ENCODE results near the gene B3GALT5. TPM values are rescaled to one million over a fixed set of nuclear protein-coding genes. Genes with fewer than 3 reads are reported as not detected.

B3GALT5 gene
- polyA plus RNA-seq, 2 of the 4 experiments (the other 2 are of a cell fraction), result 0.39 to 0.52 TPM

- ChIA-PET POLR2A (no interaction called here), CTCF (interaction anchor here (0.5 kb wide), 1 partner anchor 1967 kb away, joined by 3 read pairs; no protein-coding TSS in a partner anchor)
- no peak for DNase-seq (ENCODE audit: low read depth in 1 of 2, low spot score in 1 of 2)
- no peak overlapping the region for H3K4me2 ChIP-seq
- ATAC-seq, result no peak
- no peak for FAIRE-seq
- WGBS (ENCODE audit: missing lambda C conversion rate), result 75% methylated on average over 7 of the region's 7 CpGs
- no peaks in the 10 kb centered on the region for H3K4me1 ChIP-seq
- TF ChIP-seq KDM5A (IDR thresholded peaks at IDR 0.05) (no peak), MYC (IDR thresholded peaks at IDR 0.05; ENCODE audit: borderline replicate concordance, low read length) (no peak), SMC3 (IDR thresholded peaks at IDR 0.05) (no peak), HOXB13 (CRISPR knock-in tag; IDR thresholded peaks at IDR 0.05; ENCODE audit: low read depth) (no peak), GATA3 (IDR thresholded peaks at IDR 0.05; ENCODE audit: borderline replicate concordance) (no peak), RARB (CRISPR knock-in tag; IDR thresholded peaks at IDR 0.05) (no peak), HOXA7 (CRISPR knock-in tag; IDR thresholded peaks at IDR 0.05) (no peak), ELK1 (IDR thresholded peaks at IDR 0.05; ENCODE audit: low read depth, low read length) (no peak), FOXS1 (CRISPR knock-in tag; IDR thresholded peaks at IDR 0.05) (no peak), REST (IDR thresholded peaks at IDR 0.05) (no peak)
- no peak overlapping the region for H3K4me3 ChIP-seq
- no peak overlapping the region for H3K27ac ChIP-seq
- no peaks in the 10 kb centered on the region for H3K9me3 ChIP-seq
These were observed 83.5 kb downstream of the B3GALT5 start for GRCh38 chr21:39696196-39696595.

- Histone ChIP-seq H3K4me2 (no peak overlapping the region), H3K4me1 (no peaks in the 10 kb centered on the region), H3K27ac (no peak overlapping the region), H3K4me3 (no peak overlapping the region), H3K9me3 (no peaks in the 10 kb centered on the region)
- ATAC-seq (no peak), DNase-seq (ENCODE audit: low read depth in 1 of 2, low spot score in 1 of 2) (no peak), FAIRE-seq (no peak)
- TF ChIP-seq NPAS2 (CRISPR knock-in tag; IDR thresholded peaks at IDR 0.05; ENCODE audit: borderline replicate concordance), result no peak
- TF ChIP-seq RFX5 (IDR thresholded peaks at IDR 0.05), result no peak
- TF ChIP-seq ZC3H11A (IDR thresholded peaks at IDR 0.05), result no peak
- TF ChIP-seq MAZ (IDR thresholded peaks at IDR 0.05; ENCODE audit: borderline replicate concordance, low read depth, low read length), result no peak
- TF ChIP-seq HDAC2 (IDR thresholded peaks at IDR 0.05), result no peak
- TF ChIP-seq BCL3 (IDR thresholded peaks at IDR 0.05), result no peak
- no peak for TF ChIP-seq HMGXB4 (CRISPR knock-in tag; IDR thresholded peaks at IDR 0.05; ENCODE audit: borderline replicate concordance)
- TF ChIP-seq RCOR1 (IDR thresholded peaks at IDR 0.05; ENCODE audit: low read depth, low read length), result no peak
- TF ChIP-seq CHD4 (IDR thresholded peaks at IDR 0.05; ENCODE audit: borderline replicate concordance), result no peak
- no peak for TF ChIP-seq CTCF (IDR thresholded peaks at IDR 0.05)
- no peak for TF ChIP-seq EP300 (IDR thresholded peaks at IDR 0.05)
- TF ChIP-seq RNF2 (IDR thresholded peaks at IDR 0.05; ENCODE audit: borderline replicate concordance, low read depth), result no peak
- no peak for TF ChIP-seq ELK1 (IDR thresholded peaks at IDR 0.05; ENCODE audit: low read depth, low read length)
- no peak for TF ChIP-seq CBX2 (IDR thresholded peaks at IDR 0.05; ENCODE audit: borderline replicate concordance, low read depth)
- CTCF ChIA-PET, result no interaction called here
- POLR2A ChIA-PET, result no interaction called here
- 0% methylated on average over 1 of the region's 4 CpGs for WGBS (ENCODE audit: missing lambda C conversion rate)
These were observed 83.9 kb downstream of the B3GALT5 start for GRCh38 chr21:39696618-39697017.
